Activated CD8-positive, alpha-beta memory T cell treated with anti-CD3 and anti-CD28 coated beads, Interleukin-2, amount 10 ng/mL, durations not matched to agents 7 days and 5 days (primary cell): ENCODE data around the gene CADM4. TPM values are rescaled to one million over a fixed set of nuclear protein-coding genes. Genes with fewer than 3 reads are reported as not detected.
"Not testable (repeated sequence)": the region's sequence is repeated elsewhere in the genome, so short reads cannot be mapped to it uniquely, and the experiment has no call there.

Experiments
- ATAC-seq: fragments of 150-1000 bp; cut with Tn5 transposase; one replicate; pipeline ENCODE4 v1.10.0; 2021; ENCODE audit warnings: moderate library complexity
- CTCF ChIA-PET: fragments of 350-600 bp; sonication (Branson Sonifier 250); formaldehyde crosslinking; loops from one replicate; lab custom pipeline; 2021; ENCODE audit warnings: antibody characterized with exemption; lab: Charles Lee
- DNase-seq: peaks from one replicate; pipeline ENCODE4 v3.0.0-alpha.2; 2020
- H3K27ac Mint-ChIP-seq: one replicate; pipeline ENCODE4 v1.8.0; 2021; ENCODE audit warnings: mild to moderate bottlenecking, mixed read lengths
- H3K27me3 Mint-ChIP-seq: one replicate; pipeline ENCODE4 v1.8.0; 2021; ENCODE audit warnings: mixed read lengths
- H3K36me3 Mint-ChIP-seq: one replicate; pipeline ENCODE4 v1.8.0; 2021; ENCODE audit warnings: mild to moderate bottlenecking, mixed read lengths
- H3K4me1 Mint-ChIP-seq: one replicate; pipeline ENCODE4 v1.8.0; 2021; ENCODE audit warnings: mixed read lengths
- H3K4me3 Mint-ChIP-seq: one replicate; pipeline ENCODE4 v1.8.0; 2021; ENCODE audit warnings: mild to moderate bottlenecking, moderate library complexity, mixed read lengths
- H3K9me3 Mint-ChIP-seq: one replicate; pipeline ENCODE4 v1.8.0; 2022; ENCODE audit warnings: low read depth, mixed read lengths
- total RNA-seq, 2 experiments: library from RNA; stranded (reverse); gene quantifications; one replicate each; pipeline ENCODE4 v1.2.3, GENCODE V29; 2021

Gene CADM4
- total RNA-seq, 2 experiments from 2014 or later: 0.09 to 0.12 TPM

GRCh38 chr19:43656436-43656835, 16.8 kb upstream of the CADM4 start:
- H3K36me3 Mint-ChIP-seq: peaks cover 24% of the 10 kb centered on the region
- H3K27ac Mint-ChIP-seq: no peak overlapping the region
- no peaks in the 10 kb centered on the region for H3K9me3 Mint-ChIP-seq

GRCh38 chr19:43652546-43652874, 12.9 kb upstream of the CADM4 start:
- H3K9me3 Mint-ChIP-seq: no peaks in the 10 kb centered on the region
- no peak overlapping the region for H3K27ac Mint-ChIP-seq
- H3K4me1 Mint-ChIP-seq: peaks cover 5% of the 10 kb centered on the region
- ATAC-seq (no peak), DNase-seq (no peak)
- no peaks in the 10 kb centered on the region for H3K27me3 Mint-ChIP-seq
- H3K4me3 Mint-ChIP-seq: no peak overlapping the region
- CTCF ChIA-PET: interaction anchor here (0.9 to 2.2 kb wide), 8 partner anchors 10 to 220 kb away, joined by 3 to 8 read pairs (median 4); partner anchors contain the start of gene ZNF576
- H3K36me3 Mint-ChIP-seq: peaks cover 16% of the 10 kb centered on the region

More at GRCh38 chr19:43656436-43656835, 16.8 kb upstream of the CADM4 start:
- Mint-ChIP-seq H3K4me3 (no peak overlapping the region), H3K27me3 (no peaks in the 10 kb centered on the region), H3K4me1 (peaks cover 5% of the 10 kb centered on the region)
- CTCF ChIA-PET: no interaction called here
- ATAC-seq: no peak
- DNase-seq: no peak

- no peak overlapping the region for H3K4me3 Mint-ChIP-seq
- ATAC-seq: peak; percentile 66
- H3K27me3 Mint-ChIP-seq: no peaks in the 10 kb centered on the region
- peaks cover 5% of the 10 kb centered on the region for H3K4me1 Mint-ChIP-seq
- H3K27ac Mint-ChIP-seq: peak overlapping the region; percentile 6
- H3K36me3 Mint-ChIP-seq: peaks cover 13% of the 10 kb centered on the region
- DNase-seq: peak; percentile 67
- H3K9me3 Mint-ChIP-seq: no peaks in the 10 kb centered on the region
- CTCF ChIA-PET: interaction anchor here (0.9 to 2.2 kb wide), 10 partner anchors 9 to 219 kb away, joined by 3 to 8 read pairs (median 4); partner anchors contain the start of gene ZNF576
Measured at GRCh38 chr19:43651758-43652545, 12.3 kb upstream of the CADM4 start.

GRCh38 chr19:43650276-43650675, 10.6 kb upstream of the CADM4 start:
- not testable (repeated sequence) for ATAC-seq, DNase-seq, H3K4me3 Mint-ChIP-seq, H3K4me1 Mint-ChIP-seq, H3K27me3 Mint-ChIP-seq, H3K9me3 Mint-ChIP-seq, H3K27ac Mint-ChIP-seq, H3K36me3 Mint-ChIP-seq
- CTCF ChIA-PET: interaction anchor here (1.0 to 2.2 kb wide), 2 partner anchors 24 to 159 kb away, joined by 3 to 6 read pairs; no protein-coding TSS in a partner anchor

- H3K4me1 Mint-ChIP-seq: peaks cover 6% of the 10 kb centered on the region
- ATAC-seq (no peak), DNase-seq (no peak)
- no peak overlapping the region for H3K4me3 Mint-ChIP-seq
- H3K27ac Mint-ChIP-seq: no peak overlapping the region
- peaks cover 4% of the 10 kb centered on the region for H3K36me3 Mint-ChIP-seq
- CTCF ChIA-PET: interaction anchor here (1.0 to 1.1 kb wide), 2 partner anchors 94 to 160 kb away, joined by 3 read pairs; no protein-coding TSS in a partner anchor
- no peaks in the 10 kb centered on the region for H3K9me3 Mint-ChIP-seq
- H3K27me3 Mint-ChIP-seq: no peaks in the 10 kb centered on the region
Measured at GRCh38 chr19:43649514-43649913, 9.9 kb upstream of the CADM4 start.

GRCh38 chr19:43648633-43649032, 9.0 kb upstream of the CADM4 start:
- DNase-seq (no peak), ATAC-seq (no peak)
- H3K27ac Mint-ChIP-seq: no peak overlapping the region
- H3K27me3 Mint-ChIP-seq: no peaks in the 10 kb centered on the region
- CTCF ChIA-PET: interaction anchor here (1.1 kb wide), 1 partner anchor 93 kb away, joined by 3 read pairs; no protein-coding TSS in a partner anchor
- no peaks in the 10 kb centered on the region for H3K9me3 Mint-ChIP-seq
- H3K4me1 Mint-ChIP-seq: peaks cover 6% of the 10 kb centered on the region
- no peak overlapping the region for H3K4me3 Mint-ChIP-seq
- peaks cover 3% of the 10 kb centered on the region for H3K36me3 Mint-ChIP-seq

GRCh38 chr19:43644181-43644580, 4.5 kb upstream of the CADM4 start:
- CTCF ChIA-PET: interaction anchor here (1.5 kb wide), 1 partner anchor 89 kb away, joined by 4 read pairs; no protein-coding TSS in a partner anchor
- H3K36me3 Mint-ChIP-seq: no peaks in the 10 kb centered on the region
- peaks cover 17% of the 10 kb centered on the region for H3K27me3 Mint-ChIP-seq
- ATAC-seq (no peak), DNase-seq (no peak)
- no peaks in the 10 kb centered on the region for H3K9me3 Mint-ChIP-seq
- no peak overlapping the region for H3K4me3 Mint-ChIP-seq
- no peak overlapping the region for H3K27ac Mint-ChIP-seq
- H3K4me1 Mint-ChIP-seq: peaks cover 10% of the 10 kb centered on the region

- no peak overlapping the region for H3K4me3 Mint-ChIP-seq
- peaks cover 12% of the 10 kb centered on the region for H3K4me1 Mint-ChIP-seq
- no peaks in the 10 kb centered on the region for H3K9me3 Mint-ChIP-seq
- DNase-seq: no peak
- H3K27ac Mint-ChIP-seq: no peak overlapping the region
- H3K36me3 Mint-ChIP-seq: no peaks in the 10 kb centered on the region
- peaks cover 26% of the 10 kb centered on the region for H3K27me3 Mint-ChIP-seq
- CTCF ChIA-PET: interaction anchor here (1.5 to 1.9 kb wide), 2 partner anchors 8 to 88 kb away, joined by 4 to 8 read pairs; no protein-coding TSS in a partner anchor
- ATAC-seq: no peak
Measured at GRCh38 chr19:43643326-43643725, 3.7 kb upstream of the CADM4 start.

GRCh38 chr19:43642531-43642930, 2.9 kb upstream of the CADM4 start:
- no peak for DNase-seq
- Mint-ChIP-seq H3K4me1 (peaks cover 12% of the 10 kb centered on the region), H3K36me3 (no peaks in the 10 kb centered on the region), H3K9me3 (no peaks in the 10 kb centered on the region), H3K27me3 (peaks cover 34% of the 10 kb centered on the region), H3K4me3 (no peak overlapping the region), H3K27ac (no peak overlapping the region)
- CTCF ChIA-PET: interaction anchor here (1.9 kb wide), 1 partner anchor 9 kb away, joined by 8 read pairs; no protein-coding TSS in a partner anchor
- no peak for ATAC-seq

GRCh38 chr19:43641333-43641732, 1.7 kb upstream of the CADM4 start:
- Mint-ChIP-seq H3K9me3 (no peaks in the 10 kb centered on the region), H3K36me3 (no peaks in the 10 kb centered on the region), H3K27ac (no peak overlapping the region), H3K4me1 (peaks cover 12% of the 10 kb centered on the region), H3K27me3 (peaks cover 41% of the 10 kb centered on the region), H3K4me3 (peak overlapping the region; percentile 17)
- CTCF ChIA-PET: interaction anchor here (0.8 to 1.3 kb wide), 3 partner anchors 23 to 168 kb away, joined by 3 to 5 read pairs (median 3); no protein-coding TSS in a partner anchor
- ATAC-seq (no peak), DNase-seq (no peak)

- DNase-seq: no peak
- no peaks in the 10 kb centered on the region for H3K9me3 Mint-ChIP-seq
- ATAC-seq: no peak
- H3K27ac Mint-ChIP-seq: no peak overlapping the region
- peak overlapping the region; percentile 69 for H3K4me3 Mint-ChIP-seq
- peaks cover 41% of the 10 kb centered on the region for H3K27me3 Mint-ChIP-seq
- no peaks in the 10 kb centered on the region for H3K36me3 Mint-ChIP-seq
- peaks cover 10% of the 10 kb centered on the region for H3K4me1 Mint-ChIP-seq
- CTCF ChIA-PET: interaction anchor here (1.3 kb wide), 1 partner anchor 28 kb away, joined by 5 read pairs; no protein-coding TSS in a partner anchor
Measured at GRCh38 chr19:43640424-43640757, 741 bp upstream of the CADM4 start.

GRCh38 chr19:43638995-43639518, 593 bp downstream of the CADM4 start:
- Mint-ChIP-seq H3K27ac (no peak overlapping the region), H3K36me3 (no peaks in the 10 kb centered on the region), H3K4me3 (peak overlapping the region; percentile 54), H3K27me3 (peaks cover 41% of the 10 kb centered on the region), H3K9me3 (no peaks in the 10 kb centered on the region), H3K4me1 (peaks cover 10% of the 10 kb centered on the region)
- ATAC-seq: no peak
- CTCF ChIA-PET: no interaction called here
- DNase-seq: no peak

GRCh38 chr19:43638214-43638994, 1.2 kb downstream of the CADM4 start:
- Mint-ChIP-seq H3K27me3 (peaks cover 43% of the 10 kb centered on the region), H3K4me3 (peak overlapping the region; percentile 54), H3K27ac (no peak overlapping the region), H3K9me3 (no peaks in the 10 kb centered on the region), H3K4me1 (peaks cover 10% of the 10 kb centered on the region), H3K36me3 (no peaks in the 10 kb centered on the region)
- DNase-seq (no peak), ATAC-seq (no peak)
- CTCF ChIA-PET: no interaction called here
